Measurements from ENCODE around the gene RTTN. TPM values are rescaled to one million over a fixed set of nuclear protein-coding genes. Genes with fewer than 3 reads are reported as not detected.

Gene RTTN
- total RNA-seq, 4 donors from 2014 or later: 23.7 to 38.7 (median 25.4) TPM

DNA sequence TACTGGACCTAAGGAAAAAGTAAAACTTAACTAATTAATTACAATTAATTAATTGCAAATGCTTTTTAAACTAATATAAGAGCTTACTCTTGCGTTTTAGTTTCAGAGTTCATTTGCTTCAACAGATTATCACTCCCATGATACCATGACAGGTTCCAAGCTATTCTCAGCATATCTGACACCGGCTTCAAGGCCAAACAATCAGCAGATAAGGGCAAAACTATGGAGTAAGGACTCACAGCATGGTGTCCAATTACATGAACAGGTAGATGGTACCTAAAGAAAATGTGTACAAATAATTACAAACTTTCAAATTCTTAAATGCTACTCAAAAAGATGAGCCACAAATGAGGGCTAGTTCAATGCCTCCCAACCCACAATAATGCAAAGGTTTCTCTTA lies 77.2 kb downstream of the RTTN start:
- Histone ChIP-seq H3K27ac (no peak overlapping the region), H3K9me3 (peaks cover 0 to 5% (median 0%) of the 10 kb centered on the region in 4 donors), H3K4me3 (no peak overlapping the region), H3K36me3 (peaks cover 0 to 68% (median 0%) of the 10 kb centered on the region in 3 donors), H3K27me3 (no peaks in the 10 kb centered on the region), H3K4me1 (no peaks in the 10 kb centered on the region)
- no peak for DNase-seq (ENCODE audit: low spot score in 2 of 2)
- TF ChIP-seq, protein P1, sequence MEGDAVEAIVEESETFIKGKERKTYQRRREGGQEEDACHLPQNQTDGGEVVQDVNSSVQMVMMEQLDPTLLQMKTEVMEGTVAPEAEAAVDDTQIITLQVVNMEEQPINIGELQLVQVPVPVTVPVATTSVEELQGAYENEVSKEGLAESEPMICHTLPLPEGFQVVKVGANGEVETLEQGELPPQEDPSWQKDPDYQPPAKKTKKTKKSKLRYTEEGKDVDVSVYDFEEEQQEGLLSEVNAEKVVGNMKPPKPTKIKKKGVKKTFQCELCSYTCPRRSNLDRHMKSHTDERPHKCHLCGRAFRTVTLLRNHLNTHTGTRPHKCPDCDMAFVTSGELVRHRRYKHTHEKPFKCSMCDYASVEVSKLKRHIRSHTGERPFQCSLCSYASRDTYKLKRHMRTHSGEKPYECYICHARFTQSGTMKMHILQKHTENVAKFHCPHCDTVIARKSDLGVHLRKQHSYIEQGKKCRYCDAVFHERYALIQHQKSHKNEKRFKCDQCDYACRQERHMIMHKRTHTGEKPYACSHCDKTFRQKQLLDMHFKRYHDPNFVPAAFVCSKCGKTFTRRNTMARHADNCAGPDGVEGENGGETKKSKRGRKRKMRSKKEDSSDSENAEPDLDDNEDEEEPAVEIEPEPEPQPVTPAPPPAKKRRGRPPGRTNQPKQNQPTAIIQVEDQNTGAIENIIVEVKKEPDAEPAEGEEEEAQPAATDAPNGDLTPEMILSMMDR (IDR thresholded peaks at IDR 0.05): no peak
- TF ChIP-seq POLR2A (IDR thresholded peaks at IDR 0.05): no peak
- TF ChIP-seq EP300 (IDR thresholded peaks at IDR 0.05): no peak
- WGBS, 2 donors: 95 to 98% methylated on average over 2 of the region's 2 CpGs

- H3K4me1 ChIP-seq: no peaks in the 10 kb centered on the region
- peaks cover 0 to 68% (median 0%) of the 10 kb centered on the region in 3 donors for H3K36me3 ChIP-seq
- 87 to 91% methylated on average over 1 of the region's 1 CpG for WGBS, 2 donors
- TF ChIP-seq, protein P1 (IDR thresholded peaks at IDR 0.05): no peak
- TF ChIP-seq POLR2A (IDR thresholded peaks at IDR 0.05): no peak
- no peak for TF ChIP-seq EP300 (IDR thresholded peaks at IDR 0.05)
- H3K9me3 ChIP-seq: peaks cover 0 to 5% (median 0%) of the 10 kb centered on the region in 4 donors
- no peak overlapping the region for H3K4me3 ChIP-seq
- no peak for DNase-seq (ENCODE audit: low spot score in 2 of 2)
- H3K27me3 ChIP-seq: no peaks in the 10 kb centered on the region
- H3K27ac ChIP-seq: no peak overlapping the region
Measured at GRCh38 chr18:70127359-70127758, 78.1 kb downstream of the RTTN start.

GRCh38 chr18:70126832-70127231 lies 78.7 kb downstream of the RTTN start:
- no peak for TF ChIP-seq POLR2A (IDR thresholded peaks at IDR 0.05)
- TF ChIP-seq EP300 (IDR thresholded peaks at IDR 0.05): no peak
- TF ChIP-seq, protein P1 (IDR thresholded peaks at IDR 0.05): no peak
- peaks cover 0 to 5% (median 0%) of the 10 kb centered on the region in 4 donors for H3K9me3 ChIP-seq
- H3K27ac ChIP-seq: no peak overlapping the region
- H3K36me3 ChIP-seq: peaks cover 0 to 66% (median 0%) of the 10 kb centered on the region in 3 donors
- H3K27me3 ChIP-seq: no peaks in the 10 kb centered on the region
- WGBS, 2 donors: 96 to 100% methylated on average over 1 of the region's 1 CpG
- H3K4me3 ChIP-seq: no peak overlapping the region
- no peak for DNase-seq (ENCODE audit: low spot score in 2 of 2)
- no peaks in the 10 kb centered on the region for H3K4me1 ChIP-seq

- Histone ChIP-seq H3K9me3 (peaks cover 0 to 2% (median 0%) of the 10 kb centered on the region in 4 donors), H3K4me3 (no peak overlapping the region), H3K27me3 (no peaks in the 10 kb centered on the region), H3K36me3 (peaks cover 0 to 61% (median 0%) of the 10 kb centered on the region in 3 donors), H3K27ac (no peak overlapping the region), H3K4me1 (no peaks in the 10 kb centered on the region)
- no peak for DNase-seq (ENCODE audit: low spot score in 2 of 2)
- 92 to 97% methylated on average over 4 of the region's 4 CpGs for whole genome bisulfite sequencing, 2 donors
- TF ChIP-seq, protein P1 (IDR thresholded peaks at IDR 0.05): no peak
- no peak for TF ChIP-seq EP300 (IDR thresholded peaks at IDR 0.05)
- TF ChIP-seq POLR2A (IDR thresholded peaks at IDR 0.05): no peak
Measured at GRCh38 chr18:70124139-70124538, 81.3 kb downstream of the RTTN start.

DNA sequence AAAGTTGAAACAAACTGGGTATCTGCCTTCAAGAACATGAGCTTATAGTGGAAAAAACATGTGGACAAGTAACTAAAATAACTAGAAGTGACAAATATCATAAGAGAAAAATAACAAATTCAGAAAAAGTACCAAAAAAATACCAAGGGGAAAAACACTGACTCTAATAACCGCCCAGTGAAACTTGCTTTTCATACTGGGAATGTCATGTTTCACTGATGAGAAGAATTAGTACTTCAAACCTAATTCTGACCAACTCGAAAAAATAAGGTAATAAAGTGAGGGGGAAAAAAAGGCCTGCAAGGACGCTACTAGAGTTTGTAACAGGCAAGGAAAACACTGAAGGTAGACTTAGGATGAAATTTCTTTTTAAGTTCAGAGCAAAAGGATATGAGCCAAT lies 83.6 kb downstream of the RTTN start:
- no peaks in the 10 kb centered on the region for H3K4me1 ChIP-seq
- no peaks in the 10 kb centered on the region for H3K27me3 ChIP-seq
- TF ChIP-seq POLR2A (IDR thresholded peaks at IDR 0.05) (no peak), EP300 (IDR thresholded peaks at IDR 0.05) (no peak)
- TF ChIP-seq, protein P1 (IDR thresholded peaks at IDR 0.05): no peak
- peaks cover 0 to 13% (median 3%) of the 10 kb centered on the region in 4 donors for H3K9me3 ChIP-seq
- no peak for DNase-seq (ENCODE audit: low spot score in 2 of 2)
- peaks cover 0 to 57% (median 0%) of the 10 kb centered on the region in 3 donors for H3K36me3 ChIP-seq
- WGBS, 2 donors: 83 to 89% methylated on average over 3 of the region's 3 CpGs
- no peak overlapping the region for H3K4me3 ChIP-seq
- no peak overlapping the region for H3K27ac ChIP-seq
